ENCODE measurements around the gene TBC1D8. TPM values are rescaled to one million over a fixed set of nuclear protein-coding genes. Genes with fewer than 3 reads are reported as not detected.

Gene TBC1D8
- total and polyA plus RNA-seq, 2 of the 13 experiments (the other 11 are each of a cell fraction or from before 2014, with no cell fraction given): 45.1 to 95.4 TPM

GRCh38 chr2:101116841-101117552, 34.2 kb downstream of the TBC1D8 start (continued):
- TF ChIP-seq ATF6 (CRISPR knock-in tag; conservative IDR thresholded peaks at IDR 0.05) (no peak), SNAPC2 (CRISPR knock-in tag; IDR thresholded peaks at IDR 0.05) (0 out of 2 replicates have a peak, but pooled peaks have one; percentile 67), TMF1 (CRISPR knock-in tag; IDR thresholded peaks at IDR 0.05; ENCODE audit: low read depth) (no peak), RORA (CRISPR knock-in tag; IDR thresholded peaks at IDR 0.05) (peak; percentile 96; the same call in 1 of the 2 replicates), ZBTB39 (CRISPR knock-in tag; IDR thresholded peaks at IDR 0.05) (0 out of 2 replicates have a peak, but pooled peaks have one; percentile 28), REXO4 (CRISPR knock-in tag; IDR thresholded peaks at IDR 0.05; ENCODE audit: borderline replicate concordance) (no peak), XRCC5 (optimal IDR thresholded peaks at IDR 0.05; ENCODE audit: low read length) (no peak), KLF6 (CRISPR knock-in tag; IDR thresholded peaks at IDR 0.05) (peak; percentile 95), GZF1 (CRISPR knock-in tag; IDR thresholded peaks at IDR 0.05) (no peak), UBTF (CRISPR knock-in tag; IDR thresholded peaks at IDR 0.05) (peak; percentile 61; the same call in 1 of the 2 replicates), LBX2 (CRISPR knock-in tag; IDR thresholded peaks at IDR 0.05; ENCODE audit: borderline replicate concordance) (no peak), TFE3 (CRISPR knock-in tag; IDR thresholded peaks at IDR 0.05) (peak; percentile 90), TBP (CRISPR knock-in tag; IDR thresholded peaks at IDR 0.05) (0 out of 2 replicates have a peak, but pooled peaks have one; percentile 73), SRSF1 (optimal IDR thresholded peaks at IDR 0.05; ENCODE audit: low read depth, low read length) (no peak), ZNF777 (CRISPR knock-in tag; IDR thresholded peaks at IDR 0.05) (no peak), ZNF44 (CRISPR knock-in tag; IDR thresholded peaks at IDR 0.05) (no peak), MAF1 (CRISPR knock-in tag; IDR thresholded peaks at IDR 0.05; ENCODE audit: borderline replicate concordance) (no peak), ZNF780A (CRISPR knock-in tag; IDR thresholded peaks at IDR 0.05) (no peak), ZBTB26 (CRISPR knock-in tag; IDR thresholded peaks at IDR 0.05; ENCODE audit: borderline replicate concordance) (peak; percentile 80), ZNF543 (CRISPR knock-in tag; IDR thresholded peaks at IDR 0.05) (peak; percentile 72; the same call in 1 of the 2 replicates)

All from HepG2 (cell line).